GM10266 (cell line): Measurements from ENCODE around the gene ENOX1.
A peak's percentile ranks its signal among the peaks of the same experiment; 100 is the strongest.

ENCODE experiments used
- DNase-seq: peaks from one replicate; pipeline ENCODE4 v3.0.0; 2012; ENCODE audit errors: extremely low spot score
- CTCF ChIP-seq: IDR thresholded peaks from 2 replicates; pipeline ENCODE4 v1.5.1; 2012; ENCODE audit warnings: mild to moderate bottlenecking, low read depth; ENCODE audit not compliant: control insufficient read depth, insufficient read depth; ENCODE audit errors: missing control alignments

The ENOX1 gene

DNA sequence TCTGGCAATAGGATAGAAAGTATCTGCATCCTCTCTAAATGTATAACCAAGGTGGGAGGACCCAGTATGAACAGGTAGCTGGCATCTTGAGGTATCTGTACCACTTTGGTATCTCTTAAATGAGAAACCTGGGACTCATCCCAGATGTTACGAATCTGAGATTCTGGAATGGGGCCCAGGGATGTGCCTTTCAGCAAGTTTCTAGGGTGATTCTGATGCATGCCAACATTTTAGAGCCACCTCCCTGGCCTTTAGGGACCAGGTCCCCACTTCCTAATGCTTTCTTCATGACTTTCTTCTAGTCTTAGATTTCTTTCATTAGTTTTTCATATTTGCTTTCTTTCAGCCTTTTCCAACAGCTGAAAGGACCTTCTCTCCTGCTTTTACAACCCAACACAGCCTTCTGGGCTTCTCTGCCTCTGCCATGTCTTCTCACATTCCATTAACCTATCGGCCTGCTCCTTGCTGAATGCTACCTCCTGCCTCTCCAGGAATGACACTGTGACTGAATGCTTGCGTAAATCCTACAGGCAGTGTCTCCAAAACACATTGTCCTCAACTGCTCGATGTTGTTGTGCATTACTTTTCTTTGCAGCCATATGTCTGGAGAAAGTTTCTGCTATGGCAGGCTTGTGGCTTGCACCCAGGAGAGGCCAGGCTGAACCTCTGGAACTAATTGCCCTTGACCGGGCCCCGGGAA, 479.4 kb downstream of the ENOX1 start:
- TF ChIP-seq CTCF = no peak
- no peak for DNase-seq

GRCh38 chr13:43306372-43306771, 480.4 kb downstream of the ENOX1 start:
- DNase-seq = no peak
- no peak for TF ChIP-seq CTCF

DNA sequence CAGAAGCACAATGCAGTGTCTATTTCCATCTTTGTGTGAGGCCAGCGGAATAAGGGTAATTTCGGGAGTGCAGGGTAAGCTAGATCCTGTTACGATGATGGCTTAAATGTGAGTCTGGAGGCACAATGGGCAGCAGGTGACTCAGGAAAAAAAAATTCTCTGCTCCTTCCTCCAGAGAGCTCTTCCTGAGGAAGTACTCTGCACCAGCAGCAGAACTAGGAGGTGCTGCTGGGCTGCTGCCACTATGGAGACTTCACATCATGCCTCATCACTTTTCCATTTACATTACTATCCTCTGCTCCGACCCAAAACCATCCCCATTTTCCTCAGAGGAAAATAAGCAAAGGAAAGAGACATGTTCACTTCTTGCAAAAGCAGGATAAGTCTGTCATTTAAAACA, 481.4 kb downstream of the ENOX1 start:
- TF ChIP-seq CTCF = no peak
- DNase-seq = no peak

- TF ChIP-seq CTCF = no peak
- DNase-seq = no peak
Measured at GRCh38 chr13:43304945-43305344, 481.8 kb downstream of the ENOX1 start.

- TF ChIP-seq CTCF = no peak
- DNase-seq = no peak
Measured at GRCh38 chr13:43304449-43304848, 482.3 kb downstream of the ENOX1 start.

- TF ChIP-seq CTCF = peak; percentile 28
Measured at GRCh38 chr13:43303033-43303729, 483.6 kb downstream of the ENOX1 start.

GRCh38 chr13:43301346-43301969, 485.3 kb downstream of the ENOX1 start:
- no peak for TF ChIP-seq CTCF
- DNase-seq = no peak

More at GRCh38 chr13:43303033-43303729, 483.6 kb downstream of the ENOX1 start:
- no peak for DNase-seq
